Measurements from ENCODE around the gene CDH5. TPM values are rescaled to one million over a fixed set of nuclear protein-coding genes. Genes with fewer than 3 reads are reported as not detected.
A peak's percentile ranks its signal among the peaks of the same experiment; 100 is the strongest.

Gene CDH5
- total RNA-seq, 1 donor from 2014 or later, result 1,308 TPM

DNA sequence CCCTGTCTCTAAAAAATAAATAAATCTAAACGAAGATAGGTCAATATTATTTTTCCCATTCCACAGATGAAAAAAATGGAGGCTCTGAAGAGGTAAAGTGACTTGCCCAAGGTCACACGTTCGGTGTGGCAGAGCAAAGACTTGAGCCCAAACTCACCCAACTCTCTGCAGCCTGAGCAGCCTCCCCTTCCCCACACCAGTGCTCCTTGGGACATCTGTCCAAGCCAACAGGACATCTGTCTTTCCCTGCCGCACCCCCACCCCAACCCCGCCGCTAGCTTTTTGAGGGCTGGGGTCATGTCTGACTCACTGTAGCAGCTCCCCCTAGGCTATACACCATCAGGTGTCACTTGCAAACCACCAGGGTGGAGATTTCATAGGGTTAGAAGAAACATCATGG, 55.4 kb downstream of the CDH5 start:
- Mint-ChIP-seq H3K4me3 (ENCODE audit: unreplicated experiment) (no peak overlapping the region), H3K36me3 (ENCODE audit: low read depth, unreplicated experiment) (peaks cover 7% of the 10 kb centered on the region), H3K27ac (ENCODE audit: unreplicated experiment) (no peak overlapping the region), H3K27me3 (ENCODE audit: unreplicated experiment) (peaks cover 21% of the 10 kb centered on the region), H3K4me1 (ENCODE audit: unreplicated experiment) (peaks cover 2% of the 10 kb centered on the region), H3K9me3 (ENCODE audit: unreplicated experiment) (no peaks in the 10 kb centered on the region)
- TF ChIP-seq, protein P1, sequence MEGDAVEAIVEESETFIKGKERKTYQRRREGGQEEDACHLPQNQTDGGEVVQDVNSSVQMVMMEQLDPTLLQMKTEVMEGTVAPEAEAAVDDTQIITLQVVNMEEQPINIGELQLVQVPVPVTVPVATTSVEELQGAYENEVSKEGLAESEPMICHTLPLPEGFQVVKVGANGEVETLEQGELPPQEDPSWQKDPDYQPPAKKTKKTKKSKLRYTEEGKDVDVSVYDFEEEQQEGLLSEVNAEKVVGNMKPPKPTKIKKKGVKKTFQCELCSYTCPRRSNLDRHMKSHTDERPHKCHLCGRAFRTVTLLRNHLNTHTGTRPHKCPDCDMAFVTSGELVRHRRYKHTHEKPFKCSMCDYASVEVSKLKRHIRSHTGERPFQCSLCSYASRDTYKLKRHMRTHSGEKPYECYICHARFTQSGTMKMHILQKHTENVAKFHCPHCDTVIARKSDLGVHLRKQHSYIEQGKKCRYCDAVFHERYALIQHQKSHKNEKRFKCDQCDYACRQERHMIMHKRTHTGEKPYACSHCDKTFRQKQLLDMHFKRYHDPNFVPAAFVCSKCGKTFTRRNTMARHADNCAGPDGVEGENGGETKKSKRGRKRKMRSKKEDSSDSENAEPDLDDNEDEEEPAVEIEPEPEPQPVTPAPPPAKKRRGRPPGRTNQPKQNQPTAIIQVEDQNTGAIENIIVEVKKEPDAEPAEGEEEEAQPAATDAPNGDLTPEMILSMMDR (IDR thresholded peaks at IDR 0.05; ENCODE audit: unreplicated experiment), result no peak
- DNase-seq (ENCODE audit: low spot score), result no peak

DNA sequence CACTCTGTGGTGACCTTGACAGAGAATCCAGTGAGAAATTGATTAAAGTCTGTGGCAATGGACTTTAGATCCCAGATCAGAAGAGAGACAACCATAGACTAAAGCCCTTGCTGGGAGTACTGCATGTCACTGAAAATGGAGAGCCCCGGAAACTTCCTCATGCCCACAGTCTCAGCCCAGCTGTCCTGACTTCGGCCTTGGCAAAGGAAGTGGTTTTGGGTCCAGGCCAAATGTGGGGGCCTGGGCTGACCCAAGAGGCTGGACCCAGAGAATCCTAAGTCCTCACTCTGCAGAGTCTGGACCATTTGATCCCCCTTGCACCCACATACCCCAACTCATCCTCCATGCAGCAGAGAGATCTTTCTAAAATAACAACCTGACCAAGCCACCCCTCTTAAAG, 55.9 kb downstream of the CDH5 start:
- DNase-seq (ENCODE audit: low spot score), result no peak
- no peak overlapping the region for H3K4me3 Mint-ChIP-seq (ENCODE audit: unreplicated experiment)
- peaks cover 21% of the 10 kb centered on the region for H3K27me3 Mint-ChIP-seq (ENCODE audit: unreplicated experiment)
- H3K4me1 Mint-ChIP-seq (ENCODE audit: unreplicated experiment), result peaks cover 2% of the 10 kb centered on the region
- H3K27ac Mint-ChIP-seq (ENCODE audit: unreplicated experiment), result no peak overlapping the region
- H3K36me3 Mint-ChIP-seq (ENCODE audit: low read depth, unreplicated experiment), result peaks cover 3% of the 10 kb centered on the region
- no peaks in the 10 kb centered on the region for H3K9me3 Mint-ChIP-seq (ENCODE audit: unreplicated experiment)
- TF ChIP-seq, protein P1 (IDR thresholded peaks at IDR 0.05; ENCODE audit: unreplicated experiment), result no peak

DNA sequence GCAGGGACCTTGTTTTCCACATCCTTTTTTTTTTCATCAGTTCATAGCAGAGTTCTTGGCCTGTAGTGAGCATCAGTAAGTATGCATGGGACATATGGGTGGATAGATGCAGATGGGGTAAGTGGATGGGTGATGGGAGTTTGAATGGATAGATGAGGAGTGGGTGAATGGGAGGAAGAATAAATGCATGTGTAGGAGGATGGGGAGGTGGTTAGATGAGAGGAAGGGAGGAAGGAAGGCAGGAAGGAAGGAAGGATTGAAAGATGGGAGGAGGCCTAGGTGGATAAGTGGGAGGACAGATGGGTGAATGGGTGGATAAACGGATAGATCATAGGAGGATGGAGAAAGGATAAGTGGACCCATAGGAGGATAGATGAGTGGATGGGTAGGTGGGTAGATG, 56.7 kb downstream of the CDH5 start:
- Mint-ChIP-seq H3K27me3 (ENCODE audit: unreplicated experiment) (peaks cover 22% of the 10 kb centered on the region), H3K4me3 (ENCODE audit: unreplicated experiment) (no peak overlapping the region), H3K27ac (ENCODE audit: unreplicated experiment) (no peak overlapping the region), H3K36me3 (ENCODE audit: low read depth, unreplicated experiment) (no peaks in the 10 kb centered on the region), H3K9me3 (ENCODE audit: unreplicated experiment) (no peaks in the 10 kb centered on the region), H3K4me1 (ENCODE audit: unreplicated experiment) (peaks cover 2% of the 10 kb centered on the region)
- TF ChIP-seq, protein P1 (IDR thresholded peaks at IDR 0.05; ENCODE audit: unreplicated experiment), result no peak
- no peak for DNase-seq (ENCODE audit: low spot score)

DNA sequence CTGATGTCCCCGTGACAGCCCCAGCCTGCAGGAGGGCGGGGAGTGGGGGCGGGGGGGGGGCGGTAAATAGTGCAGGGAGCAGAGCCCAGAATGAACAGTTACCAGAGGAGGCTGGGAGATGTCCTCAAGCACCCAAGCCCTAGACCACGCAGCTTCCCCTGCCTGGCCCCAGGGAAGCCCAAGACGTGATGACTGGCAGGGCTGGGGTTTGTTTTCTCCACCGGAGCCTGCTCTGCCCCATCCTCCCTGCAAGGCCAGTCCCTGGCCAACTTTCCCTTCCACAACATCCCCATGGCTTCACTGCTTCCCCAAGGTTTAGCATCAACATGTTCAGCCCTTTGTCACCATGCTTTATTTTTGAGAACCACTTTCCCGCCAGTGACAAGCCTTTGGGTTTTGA, 59.2 kb downstream of the CDH5 start:
- Mint-ChIP-seq H3K36me3 (ENCODE audit: low read depth, unreplicated experiment) (no peaks in the 10 kb centered on the region), H3K27ac (ENCODE audit: unreplicated experiment) (peak overlapping the region; percentile 78), H3K27me3 (ENCODE audit: unreplicated experiment) (peaks cover 35% of the 10 kb centered on the region), H3K4me1 (ENCODE audit: unreplicated experiment) (peaks cover 2% of the 10 kb centered on the region), H3K4me3 (ENCODE audit: unreplicated experiment) (peak overlapping the region; percentile 81), H3K9me3 (ENCODE audit: unreplicated experiment) (no peaks in the 10 kb centered on the region)
- TF ChIP-seq, protein P1 (IDR thresholded peaks at IDR 0.05; ENCODE audit: unreplicated experiment), result no peak
- DNase-seq (ENCODE audit: low spot score), result no peak

DNA sequence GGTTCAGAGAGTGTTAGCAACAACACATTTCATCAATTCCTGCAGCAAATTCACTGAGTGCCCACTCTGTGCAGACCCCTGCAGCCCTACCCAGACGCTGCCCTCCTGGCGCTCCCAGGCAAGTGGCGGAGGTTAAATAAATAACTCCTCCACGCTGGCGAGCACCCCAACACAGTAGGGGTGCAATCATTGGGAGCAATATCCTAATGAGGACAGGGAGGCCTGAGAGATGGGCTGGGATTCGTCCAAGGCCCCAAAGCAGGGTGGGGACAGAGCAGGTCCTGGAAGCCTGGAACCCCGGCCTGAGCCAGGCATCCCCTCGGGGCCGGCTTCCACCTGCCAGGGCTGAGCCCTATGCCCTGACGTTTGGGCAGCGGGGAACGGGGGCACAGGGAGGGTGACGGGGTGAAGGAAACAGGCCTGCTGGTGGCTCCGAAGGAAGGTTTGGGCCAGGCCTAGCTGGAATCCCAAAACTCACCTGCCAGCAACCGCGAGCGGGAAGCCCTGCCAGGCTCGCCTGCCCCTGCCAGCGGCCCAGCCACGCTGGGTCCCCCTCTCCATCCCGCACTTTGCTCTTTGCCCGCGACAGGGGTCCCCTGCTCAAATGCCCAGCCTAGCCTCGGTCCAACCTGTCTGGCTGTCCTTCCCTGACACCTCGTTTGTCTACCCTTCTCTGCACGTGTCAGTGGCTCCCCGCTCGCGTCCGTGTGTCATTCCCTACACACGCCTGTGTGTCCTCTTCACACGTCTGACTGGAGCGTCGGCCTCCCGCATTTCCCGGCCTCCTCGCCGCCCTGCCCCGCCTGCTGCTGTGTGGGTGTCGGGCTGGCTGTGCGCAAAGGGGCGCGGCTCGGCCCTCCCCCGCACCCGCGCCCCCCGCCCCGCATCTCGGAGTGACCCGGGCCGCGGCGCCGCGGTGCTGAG, 59.9 kb downstream of the CDH5 start:
- TF ChIP-seq, protein P1 (IDR thresholded peaks at IDR 0.05; ENCODE audit: unreplicated experiment), result no peak
- no peak for DNase-seq (ENCODE audit: low spot score)
- peaks cover 35% of the 10 kb centered on the region for H3K27me3 Mint-ChIP-seq (ENCODE audit: unreplicated experiment)

More for the DNA sequence above, 59.9 kb downstream of the CDH5 start:
- H3K4me1 Mint-ChIP-seq (ENCODE audit: unreplicated experiment), result peaks cover 2% of the 10 kb centered on the region
- no peaks in the 10 kb centered on the region for H3K36me3 Mint-ChIP-seq (ENCODE audit: low read depth, unreplicated experiment)
- no peak overlapping the region for H3K27ac Mint-ChIP-seq (ENCODE audit: unreplicated experiment)
- peak overlapping the region; percentile 81 for H3K4me3 Mint-ChIP-seq (ENCODE audit: unreplicated experiment)
- no peaks in the 10 kb centered on the region for H3K9me3 Mint-ChIP-seq (ENCODE audit: unreplicated experiment)
